SK-N-SH treated with all-trans-retinoic acid at 6 μM for 48 hours (cell line): ENCODE data around the gene CASZ1.

Experiments used
- ARNTL ChIP-seq: fragments of 450-650 bp; formaldehyde crosslinking; IDR thresholded peaks from 2 replicates; pipeline ENCODE4 v1.5.0; 2020; ENCODE audit warnings: low read depth, mild to moderate bottlenecking, moderate library complexity, borderline replicate concordance
- BACH2 ChIP-seq: fragments of 250-450 bp; sonication (Bioruptor Pico); IDR thresholded peaks from 2 replicates; pipeline ENCODE4 v1.9.0; 2021; ENCODE audit warnings: mild to moderate bottlenecking, borderline replicate concordance
- CSDC2 ChIP-seq: fragments of 250-450 bp; sonication (Bioruptor Pico); IDR thresholded peaks from 2 replicates; pipeline ENCODE4 v1.5.0; 2020; ENCODE audit warnings: mild to moderate bottlenecking, moderate library complexity
- ESRRG ChIP-seq: fragments of 250-450 bp; sonication (Bioruptor Pico); IDR thresholded peaks from 2 replicates; pipeline ENCODE4 v1.6.1; 2021; ENCODE audit warnings: mild to moderate bottlenecking
- PPARA ChIP-seq: fragments of 250-450 bp; sonication (Bioruptor Pico); IDR thresholded peaks from 2 replicates; pipeline ENCODE4 v1.5.0; 2020; ENCODE audit warnings: mild to moderate bottlenecking, borderline replicate concordance
- RARB ChIP-seq: fragments of 250-450 bp; sonication (Bioruptor Pico); IDR thresholded peaks from 2 replicates; pipeline ENCODE4 v1.8.0; 2021; ENCODE audit warnings: mild to moderate bottlenecking, moderate library complexity
- TOX ChIP-seq: fragments of 250-450 bp; sonication (Bioruptor Pico); IDR thresholded peaks from 2 replicates; pipeline ENCODE4 v1.8.0; 2021; ENCODE audit warnings: mild to moderate bottlenecking, moderate library complexity, borderline replicate concordance
- ZFP30 ChIP-seq: fragments of 450-650 bp; formaldehyde crosslinking; IDR thresholded peaks from 2 replicates; pipeline ENCODE4 v1.5.0; 2022; ENCODE audit warnings: mild to moderate bottlenecking, moderate library complexity
- TF ChIP-seq, protein P1 (sequence below): fragments of 250-450 bp; sonication (Bioruptor Pico); IDR thresholded peaks from 2 replicates; pipeline ENCODE4 v1.8.0; 2020; ENCODE audit warnings: mild to moderate bottlenecking, moderate library complexity, borderline replicate concordance
- TF ChIP-seq, protein P2 (sequence below): fragments of 250-450 bp; sonication (Bioruptor Pico); IDR thresholded peaks from 2 replicates; pipeline ENCODE4 v1.5.1; 2020; ENCODE audit warnings: low read depth, mild to moderate bottlenecking, moderate library complexity

DNA sequence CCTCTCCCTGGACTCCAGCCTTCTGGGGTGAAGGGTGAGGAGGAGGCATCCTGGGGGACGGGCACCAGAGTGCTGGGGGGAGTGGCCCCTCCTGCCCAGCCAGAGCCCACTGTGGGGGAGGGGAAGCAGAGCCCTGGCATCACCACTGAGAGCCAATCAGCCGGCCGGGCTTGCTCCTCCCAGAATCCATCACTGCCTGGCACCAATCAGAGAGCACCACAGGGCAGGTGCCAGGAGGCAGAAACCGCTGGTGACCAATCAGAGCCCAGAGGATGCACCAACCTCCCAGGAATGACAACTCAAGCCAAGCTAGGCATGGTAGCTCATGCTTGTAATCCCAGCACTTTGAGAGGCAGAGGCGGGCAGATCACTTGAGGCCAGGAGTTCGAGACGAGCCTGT, 27.9 kb downstream of the CASZ1 start:
- TF ChIP-seq BACH2 (CRISPR knock-in tag) (no peak), ARNTL (CRISPR knock-in tag) (no peak), ZFP30 (CRISPR knock-in tag) (no peak), RARB (no peak), ESRRG (no peak), CSDC2 (no peak), PPARA (CRISPR knock-in tag) (no peak), TOX (CRISPR knock-in tag) (no peak)
- TF ChIP-seq, protein P1, sequence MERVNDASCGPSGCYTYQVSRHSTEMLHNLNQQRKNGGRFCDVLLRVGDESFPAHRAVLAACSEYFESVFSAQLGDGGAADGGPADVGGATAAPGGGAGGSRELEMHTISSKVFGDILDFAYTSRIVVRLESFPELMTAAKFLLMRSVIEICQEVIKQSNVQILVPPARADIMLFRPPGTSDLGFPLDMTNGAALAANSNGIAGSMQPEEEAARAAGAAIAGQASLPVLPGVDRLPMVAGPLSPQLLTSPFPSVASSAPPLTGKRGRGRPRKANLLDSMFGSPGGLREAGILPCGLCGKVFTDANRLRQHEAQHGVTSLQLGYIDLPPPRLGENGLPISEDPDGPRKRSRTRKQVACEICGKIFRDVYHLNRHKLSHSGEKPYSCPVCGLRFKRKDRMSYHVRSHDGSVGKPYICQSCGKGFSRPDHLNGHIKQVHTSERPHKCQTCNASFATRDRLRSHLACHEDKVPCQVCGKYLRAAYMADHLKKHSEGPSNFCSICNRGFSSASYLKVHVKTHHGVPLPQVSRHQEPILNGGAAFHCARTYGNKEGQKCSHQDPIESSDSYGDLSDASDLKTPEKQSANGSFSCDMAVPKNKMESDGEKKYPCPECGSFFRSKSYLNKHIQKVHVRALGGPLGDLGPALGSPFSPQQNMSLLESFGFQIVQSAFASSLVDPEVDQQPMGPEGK (CRISPR knock-in tag), result no peak
- TF ChIP-seq, protein P2, sequence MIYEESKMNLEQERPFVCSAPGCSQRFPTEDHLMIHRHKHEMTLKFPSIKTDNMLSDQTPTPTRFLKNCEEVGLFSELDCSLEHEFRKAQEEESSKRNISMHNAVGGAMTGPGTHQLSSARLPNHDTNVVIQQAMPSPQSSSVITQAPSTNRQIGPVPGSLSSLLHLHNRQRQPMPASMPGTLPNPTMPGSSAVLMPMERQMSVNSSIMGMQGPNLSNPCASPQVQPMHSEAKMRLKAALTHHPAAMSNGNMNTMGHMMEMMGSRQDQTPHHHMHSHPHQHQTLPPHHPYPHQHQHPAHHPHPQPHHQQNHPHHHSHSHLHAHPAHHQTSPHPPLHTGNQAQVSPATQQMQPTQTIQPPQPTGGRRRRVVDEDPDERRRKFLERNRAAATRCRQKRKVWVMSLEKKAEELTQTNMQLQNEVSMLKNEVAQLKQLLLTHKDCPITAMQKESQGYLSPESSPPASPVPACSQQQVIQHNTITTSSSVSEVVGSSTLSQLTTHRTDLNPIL (CRISPR knock-in tag), result no peak
